ENCODE data around the gene APEH.

The APEH gene

GRCh38 chr3:49715611-49716121 is 41.5 kb downstream of the APEH start:
- no peak for DNase-seq

GRCh38 chr3:49716169-49716568 is 42.0 kb downstream of the APEH start:
- DNase-seq: no peak

- no peak for DNase-seq
These were observed 42.6 kb downstream of the APEH start for GRCh38 chr3:49716691-49717210.

GRCh38 chr3:49717211-49717958 is 43.2 kb downstream of the APEH start:
- no peak for DNase-seq

- DNase-seq: no peak
These were observed 44.1 kb downstream of the APEH start for GRCh38 chr3:49717959-49718857.

GRCh38 chr3:49718858-49719213 is 44.7 kb downstream of the APEH start:
- no peak for DNase-seq

GRCh38 chr3:49719214-49719884 is 45.2 kb downstream of the APEH start, which contains the start of gene AMIGO3:
Gene AMIGO3 (minus strand): TSS chr3:49719684. CDS start chr3:49719465, 219 bp downstream.
- peak; percentile 92 for DNase-seq

- no peak for DNase-seq
These were observed 46.9 kb downstream of the APEH start for GRCh38 chr3:49720855-49721595.

GRCh38 chr3:49721596-49721895 is 47.4 kb downstream of the APEH start:
- no peak for DNase-seq

GRCh38 chr3:49721896-49722781 is 48.0 kb downstream of the APEH start:
- no peak for DNase-seq

GRCh38 chr3:49722896-49723295 is 48.7 kb downstream of the APEH start:
- no peak for DNase-seq

GRCh38 chr3:49723296-49723627 is 49.1 kb downstream of the APEH start:
- peak; percentile 57 for DNase-seq

GRCh38 chr3:49723628-49724551 is 49.7 kb downstream of the APEH start, which contains the start of gene GMPPB:
Gene GMPPB (minus strand): TSS chr3:49723951. CDS start chr3:49723726, 225 bp downstream.
- peak; percentile 93 for DNase-seq

- DNase-seq: no peak
These were observed 50.4 kb downstream of the APEH start for GRCh38 chr3:49724586-49724985.

- DNase-seq: no peak
These were observed 51.9 kb downstream of the APEH start for GRCh38 chr3:49725906-49726681.

- DNase-seq: no peak
These were observed 53.2 kb downstream of the APEH start for GRCh38 chr3:49727154-49727923.

- DNase-seq: no peak
These were observed 53.8 kb downstream of the APEH start for GRCh38 chr3:49727924-49728361.

- no peak for DNase-seq
These were observed 55.9 kb downstream of the APEH start for GRCh38 chr3:49729966-49730609.

Measured in stimulated activated CD4-positive, alpha-beta T cell treated with anti-CD3 and anti-CD28 coated beads, Interleukin-4, amount 100 ng/mL, for 24 hours (primary cell).